Keratinocyte (primary cell): Measurements from ENCODE around the gene HCFC1.

Experiments used
- CTCF ChIP-seq, 3 experiments: IDR thresholded peaks in 1 of 3; conservative IDR thresholded peaks in 1 of 3; optimal IDR thresholded peaks in 1 of 3; 2 replicates in 2 of 3; 3 replicates in 1 of 3; pipeline versions ENCODE3 to v1.5.1; 2011; ENCODE audit warnings: low read length in 3 of 3, mild to moderate bottlenecking in 3 of 3, moderate library complexity in 2 of 3, control low read depth in 1 of 3, inconsistent platforms in 1 of 3; ENCODE audit not compliant: insufficient read depth in 2 of 3; ENCODE audit errors: extremely low read depth in 1 of 3
- EZH2 ChIP-seq: IDR thresholded peaks from one replicate; pipeline ENCODE4 v1.6.1; 2012; ENCODE audit warnings: inconsistent platforms, mild to moderate bottlenecking, low read length, moderate library complexity

GRCh38 chrX:153983321-153983801, 11.7 kb upstream of the HCFC1 start:
- TF ChIP-seq CTCF (optimal IDR thresholded peaks at IDR 0.05 in 1 of 3, IDR thresholded peaks at IDR 0.05 in 1 of 3, conservative IDR thresholded peaks at IDR 0.05 in 1 of 3; ENCODE audit: extremely low read depth in 1 of 3, insufficient read depth in 2 of 3, low read length in 3 of 3) (no peak), EZH2 (no peak)
